Measurements from ENCODE around the gene MAGEB2.

DNA sequence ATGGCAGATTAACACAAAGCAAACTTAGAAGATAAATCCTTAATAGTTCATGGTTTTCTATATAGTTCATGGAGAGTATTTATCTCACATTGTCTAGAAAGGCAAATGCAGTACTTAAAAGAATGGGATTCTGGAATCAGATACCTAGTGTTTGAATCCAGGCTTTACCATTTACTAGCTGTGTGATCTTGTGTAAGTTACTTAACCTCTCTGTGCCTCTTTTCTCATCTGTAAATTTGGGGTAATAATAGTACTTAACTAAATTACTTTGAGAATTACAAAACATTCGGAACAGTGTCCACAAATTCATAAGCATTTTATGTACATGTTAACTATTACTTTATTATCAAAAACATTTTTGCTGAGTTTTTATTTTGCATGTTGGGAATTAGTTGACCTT is 47.4 kb downstream of the MAGEB2 start:
- no peak for TF ChIP-seq YY2 (tag by site-specific recombination; IDR thresholded peaks at IDR 0.05)
- TF ChIP-seq ZNF473 (tag by site-specific recombination; IDR thresholded peaks at IDR 0.05) = no peak
- no peak for TF ChIP-seq ZNF184 (tag by site-specific recombination; IDR thresholded peaks at IDR 0.05)
